SU-DHL-6 (cell line): ENCODE measurements around the gene KDM1B.

ENCODE experiments used
- EZH2phosphoT487 ChIP-seq: fragments of 200-600 bp; sonication (generic), shearing (Covaris generic); conservative IDR thresholded peaks from 2 replicates; pipeline ENCODE4 v1.6.1; 2018; ENCODE audit warnings: mild to moderate bottlenecking, antibody characterized with exemption, low read length, moderate library complexity, mixed read lengths
- TF ChIP-seq, protein P1 (sequence below): fragments of 200-600 bp; sonication (generic); IDR thresholded peaks from one replicate; pipeline ENCODE4 v1.5.1; 2017; ENCODE audit warnings: antibody characterized with exemption, mild to moderate bottlenecking, low read length, moderate library complexity; ENCODE audit not compliant: insufficient read depth, poor library complexity, severe bottlenecking

DNA sequence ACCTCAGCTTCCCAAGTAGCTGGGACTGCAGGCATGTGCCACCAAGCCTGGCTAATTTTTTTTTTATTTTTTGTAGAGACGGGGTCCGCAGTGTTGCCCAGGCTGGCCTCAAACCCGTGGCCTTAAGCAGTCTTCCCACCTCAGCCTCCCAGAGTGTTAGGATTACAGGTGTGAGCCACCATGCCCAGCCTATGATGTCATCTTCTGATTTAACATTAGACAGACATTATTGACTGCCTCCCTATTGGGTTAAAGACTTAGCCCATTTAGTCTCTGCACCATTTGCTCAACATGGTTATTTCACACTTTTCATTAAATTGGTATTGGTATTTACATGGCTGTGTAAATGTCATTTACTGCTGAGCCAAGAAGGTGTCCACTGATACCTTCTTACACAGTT is 63.0 kb downstream of the KDM1B start:
- TF ChIP-seq, protein P1, sequence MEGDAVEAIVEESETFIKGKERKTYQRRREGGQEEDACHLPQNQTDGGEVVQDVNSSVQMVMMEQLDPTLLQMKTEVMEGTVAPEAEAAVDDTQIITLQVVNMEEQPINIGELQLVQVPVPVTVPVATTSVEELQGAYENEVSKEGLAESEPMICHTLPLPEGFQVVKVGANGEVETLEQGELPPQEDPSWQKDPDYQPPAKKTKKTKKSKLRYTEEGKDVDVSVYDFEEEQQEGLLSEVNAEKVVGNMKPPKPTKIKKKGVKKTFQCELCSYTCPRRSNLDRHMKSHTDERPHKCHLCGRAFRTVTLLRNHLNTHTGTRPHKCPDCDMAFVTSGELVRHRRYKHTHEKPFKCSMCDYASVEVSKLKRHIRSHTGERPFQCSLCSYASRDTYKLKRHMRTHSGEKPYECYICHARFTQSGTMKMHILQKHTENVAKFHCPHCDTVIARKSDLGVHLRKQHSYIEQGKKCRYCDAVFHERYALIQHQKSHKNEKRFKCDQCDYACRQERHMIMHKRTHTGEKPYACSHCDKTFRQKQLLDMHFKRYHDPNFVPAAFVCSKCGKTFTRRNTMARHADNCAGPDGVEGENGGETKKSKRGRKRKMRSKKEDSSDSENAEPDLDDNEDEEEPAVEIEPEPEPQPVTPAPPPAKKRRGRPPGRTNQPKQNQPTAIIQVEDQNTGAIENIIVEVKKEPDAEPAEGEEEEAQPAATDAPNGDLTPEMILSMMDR = no peak
- TF ChIP-seq EZH2phosphoT487 = no peak
